ENCODE data around the gene CDH23. TPM values are rescaled to one million over a fixed set of nuclear protein-coding genes. Genes with fewer than 3 reads are reported as not detected.

The CDH23 gene
- total RNA-seq, 1 experiment from 2014 or later = 0.02 TPM

GRCh38 chr10:71795248-71795647 is 398.5 kb downstream of the CDH23 start:
- intact Hi-C loops (cut with micrococcal nuclease) = no loop called here
- no peaks in the 10 kb centered on the region for H3K4me1 Mint-ChIP-seq (ENCODE audit: insufficient read depth, unreplicated experiment)
- no peaks in the 10 kb centered on the region for H3K9me3 Mint-ChIP-seq (ENCODE audit: unreplicated experiment)
- ChIA-PET CTCF (interaction anchor here (0.8 to 1.1 kb wide), 2 partner anchors 16 to 101 kb away, joined by 3 to 4 read pairs; no protein-coding TSS in a partner anchor), POLR2A (no interaction called here)
- no peak overlapping the region for H3K27ac Mint-ChIP-seq (ENCODE audit: low read depth, unreplicated experiment)
- no peak for TF ChIP-seq CTCF (IDR thresholded peaks at IDR 0.05; ENCODE audit: unreplicated experiment)
- DNase-seq (ENCODE audit: unreplicated experiment) = peak; percentile 49
- no peak overlapping the region for H3K4me3 Mint-ChIP-seq (ENCODE audit: unreplicated experiment)
- peaks cover 18% of the 10 kb centered on the region for H3K27me3 Mint-ChIP-seq (ENCODE audit: insufficient read depth, unreplicated experiment)
- no TSS peak for BruUV-seq (replicated peaks)
- no peaks in the 10 kb centered on the region for H3K36me3 Mint-ChIP-seq (ENCODE audit: insufficient read depth, unreplicated experiment)

- Mint-ChIP-seq H3K27ac (ENCODE audit: low read depth, unreplicated experiment) (no peak overlapping the region), H3K4me1 (ENCODE audit: insufficient read depth, unreplicated experiment) (no peaks in the 10 kb centered on the region), H3K9me3 (ENCODE audit: unreplicated experiment) (no peaks in the 10 kb centered on the region), H3K4me3 (ENCODE audit: unreplicated experiment) (no peak overlapping the region), H3K27me3 (ENCODE audit: insufficient read depth, unreplicated experiment) (peaks cover 18% of the 10 kb centered on the region), H3K36me3 (ENCODE audit: insufficient read depth, unreplicated experiment) (no peaks in the 10 kb centered on the region)
- ChIA-PET POLR2A (no interaction called here), CTCF (interaction anchor here (0.6 kb wide), 1 partner anchor 939 kb away, joined by 3 read pairs; no protein-coding TSS in a partner anchor)
- intact Hi-C loops (cut with micrococcal nuclease) = no loop called here
- DNase-seq (ENCODE audit: unreplicated experiment) = no peak
- TF ChIP-seq CTCF (IDR thresholded peaks at IDR 0.05; ENCODE audit: unreplicated experiment) = no peak
- no TSS peak for BruUV-seq (replicated peaks)
Measured at GRCh38 chr10:71796749-71797405, 400.2 kb downstream of the CDH23 start.

- Mint-ChIP-seq H3K27ac (ENCODE audit: low read depth, unreplicated experiment) (no peak overlapping the region), H3K27me3 (ENCODE audit: insufficient read depth, unreplicated experiment) (peaks cover 18% of the 10 kb centered on the region), H3K9me3 (ENCODE audit: unreplicated experiment) (no peaks in the 10 kb centered on the region), H3K4me3 (ENCODE audit: unreplicated experiment) (no peak overlapping the region), H3K36me3 (ENCODE audit: insufficient read depth, unreplicated experiment) (no peaks in the 10 kb centered on the region), H3K4me1 (ENCODE audit: insufficient read depth, unreplicated experiment) (no peaks in the 10 kb centered on the region)
- intact Hi-C loops (cut with micrococcal nuclease) = no loop called here
- DNase-seq (ENCODE audit: unreplicated experiment) = no peak
- BruUV-seq (replicated peaks) = no TSS peak
- CTCF ChIA-PET = interaction anchor here (0.6 kb wide), 1 partner anchor 229 kb away, joined by 3 read pairs; no protein-coding TSS in a partner anchor
- no peak for TF ChIP-seq CTCF (IDR thresholded peaks at IDR 0.05; ENCODE audit: unreplicated experiment)
- POLR2A ChIA-PET = no interaction called here
Measured at GRCh38 chr10:71797533-71798307, 401.0 kb downstream of the CDH23 start.

- CTCF ChIA-PET = no interaction called here
- BruUV-seq (replicated peaks) = no TSS peak
- Mint-ChIP-seq H3K4me3 (ENCODE audit: unreplicated experiment) (no peak overlapping the region), H3K27ac (ENCODE audit: low read depth, unreplicated experiment) (no peak overlapping the region), H3K9me3 (ENCODE audit: unreplicated experiment) (no peaks in the 10 kb centered on the region), H3K36me3 (ENCODE audit: insufficient read depth, unreplicated experiment) (no peaks in the 10 kb centered on the region), H3K4me1 (ENCODE audit: insufficient read depth, unreplicated experiment) (no peaks in the 10 kb centered on the region), H3K27me3 (ENCODE audit: insufficient read depth, unreplicated experiment) (peaks cover 16% of the 10 kb centered on the region)
- no peak for TF ChIP-seq CTCF (IDR thresholded peaks at IDR 0.05; ENCODE audit: unreplicated experiment)
- intact Hi-C loops (cut with micrococcal nuclease) = no loop called here
- no peak for DNase-seq (ENCODE audit: unreplicated experiment)
- POLR2A ChIA-PET = no interaction called here
Measured at GRCh38 chr10:71798308-71798624, 401.5 kb downstream of the CDH23 start.
